HL-60 (cell line): ENCODE data around the gene STK25.

Source experiments
- DNase-seq, 2 experiments: peaks; one replicate each; pipeline ENCODE4 v3.0.0-alpha.2; 2010 to 2020; ENCODE audit warnings: low read depth in 1 of 2, low spot score in 1 of 2
- H3K27ac ChIP-seq: fragments of 250-450 bp; sonication (Bioruptor Pico); replicated peaks from 2 replicates; pipeline ENCODE4 v1.5.1; 2020; ENCODE audit warnings: mild to moderate bottlenecking, moderate library complexity
- H3K27me3 ChIP-seq: fragments of 250-450 bp; sonication (Bioruptor Pico); 2 replicates; pipeline ENCODE4 v1.5.1; 2021; ENCODE audit warnings: mild to moderate bottlenecking, moderate library complexity; ENCODE audit not compliant: insufficient read depth, poor library complexity, severe bottlenecking
- H3K4me3 ChIP-seq: replicated peaks from 2 replicates; pipeline ENCODE4 v1.5.1; 2011; ENCODE audit warnings: mild to moderate bottlenecking, control low read depth, low read length; ENCODE audit not compliant: insufficient read depth
- GABPA ChIP-seq: IDR thresholded peaks from 2 replicates; pipeline ENCODE4 v1.6.1; 2012; ENCODE audit warnings: low read depth
- POLR2AphosphoS5 ChIP-seq: IDR thresholded peaks from 2 replicates; pipeline ENCODE4 v1.6.1; 2012; ENCODE audit warnings: low read depth
- SPI1 ChIP-seq: IDR thresholded peaks from 2 replicates; pipeline ENCODE4 v1.6.1; 2012; ENCODE audit warnings: low read depth, mild to moderate bottlenecking, borderline replicate concordance
- TF ChIP-seq, protein P1 (sequence below): IDR thresholded peaks from one replicate; pipeline ENCODE4 v1.5.1; 2011; ENCODE audit warnings: low read length, control low read depth, inconsistent platforms; ENCODE audit not compliant: insufficient read depth
- TF ChIP-seq, protein P2 (sequence below): IDR thresholded peaks from 2 replicates; pipeline ENCODE4 v1.6.1; 2012; ENCODE audit warnings: low read depth; ENCODE audit not compliant: insufficient replicate concordance

Gene STK25

DNA sequence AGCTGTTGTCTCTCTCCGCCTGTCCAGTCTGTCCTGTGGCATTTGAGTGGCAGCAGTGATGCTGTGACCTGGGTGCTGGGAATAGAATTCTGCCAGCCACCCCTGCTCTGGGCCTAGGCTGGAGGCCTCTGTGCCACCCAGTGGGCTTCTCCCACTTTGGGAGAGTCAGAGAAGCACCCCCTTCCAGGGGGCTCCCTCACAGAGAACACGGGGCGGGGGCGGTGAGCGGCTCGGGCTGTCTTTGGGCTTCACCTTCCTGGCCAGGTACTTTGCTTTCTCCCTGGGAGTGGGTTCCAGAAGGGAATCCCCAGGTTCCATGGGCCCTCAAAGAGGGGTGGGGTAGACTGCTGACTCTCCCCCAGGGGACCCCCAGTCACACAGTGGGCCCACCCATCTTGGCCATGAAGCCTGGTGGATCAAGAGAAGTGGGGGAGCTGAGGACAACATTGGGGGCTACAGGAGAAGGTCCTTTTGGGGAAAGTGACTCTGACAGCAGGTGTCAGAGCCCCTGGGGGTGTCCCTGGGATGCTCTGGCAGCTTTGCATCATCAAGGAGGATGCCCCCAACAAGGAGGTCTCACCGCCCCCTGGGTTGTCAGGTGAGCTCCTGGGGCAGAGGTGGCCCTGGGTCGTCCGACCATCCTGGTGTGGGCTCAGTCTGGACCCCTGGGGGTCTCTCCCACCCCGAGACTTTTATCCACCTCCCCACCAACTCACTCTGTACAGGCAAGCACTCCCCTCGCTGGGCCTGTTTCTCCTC is 31.4 kb upstream of the STK25 start:
- DNase-seq: no peak
- Histone ChIP-seq H3K27ac (no peak overlapping the region), H3K4me3 (no peak overlapping the region), H3K27me3 (peaks cover 24% of the 10 kb centered on the region)
- TF ChIP-seq, protein P1, sequence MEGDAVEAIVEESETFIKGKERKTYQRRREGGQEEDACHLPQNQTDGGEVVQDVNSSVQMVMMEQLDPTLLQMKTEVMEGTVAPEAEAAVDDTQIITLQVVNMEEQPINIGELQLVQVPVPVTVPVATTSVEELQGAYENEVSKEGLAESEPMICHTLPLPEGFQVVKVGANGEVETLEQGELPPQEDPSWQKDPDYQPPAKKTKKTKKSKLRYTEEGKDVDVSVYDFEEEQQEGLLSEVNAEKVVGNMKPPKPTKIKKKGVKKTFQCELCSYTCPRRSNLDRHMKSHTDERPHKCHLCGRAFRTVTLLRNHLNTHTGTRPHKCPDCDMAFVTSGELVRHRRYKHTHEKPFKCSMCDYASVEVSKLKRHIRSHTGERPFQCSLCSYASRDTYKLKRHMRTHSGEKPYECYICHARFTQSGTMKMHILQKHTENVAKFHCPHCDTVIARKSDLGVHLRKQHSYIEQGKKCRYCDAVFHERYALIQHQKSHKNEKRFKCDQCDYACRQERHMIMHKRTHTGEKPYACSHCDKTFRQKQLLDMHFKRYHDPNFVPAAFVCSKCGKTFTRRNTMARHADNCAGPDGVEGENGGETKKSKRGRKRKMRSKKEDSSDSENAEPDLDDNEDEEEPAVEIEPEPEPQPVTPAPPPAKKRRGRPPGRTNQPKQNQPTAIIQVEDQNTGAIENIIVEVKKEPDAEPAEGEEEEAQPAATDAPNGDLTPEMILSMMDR: no peak
- TF ChIP-seq GABPA (no peak), POLR2AphosphoS5 (no peak), SPI1 (no peak)
- TF ChIP-seq, protein P2, sequence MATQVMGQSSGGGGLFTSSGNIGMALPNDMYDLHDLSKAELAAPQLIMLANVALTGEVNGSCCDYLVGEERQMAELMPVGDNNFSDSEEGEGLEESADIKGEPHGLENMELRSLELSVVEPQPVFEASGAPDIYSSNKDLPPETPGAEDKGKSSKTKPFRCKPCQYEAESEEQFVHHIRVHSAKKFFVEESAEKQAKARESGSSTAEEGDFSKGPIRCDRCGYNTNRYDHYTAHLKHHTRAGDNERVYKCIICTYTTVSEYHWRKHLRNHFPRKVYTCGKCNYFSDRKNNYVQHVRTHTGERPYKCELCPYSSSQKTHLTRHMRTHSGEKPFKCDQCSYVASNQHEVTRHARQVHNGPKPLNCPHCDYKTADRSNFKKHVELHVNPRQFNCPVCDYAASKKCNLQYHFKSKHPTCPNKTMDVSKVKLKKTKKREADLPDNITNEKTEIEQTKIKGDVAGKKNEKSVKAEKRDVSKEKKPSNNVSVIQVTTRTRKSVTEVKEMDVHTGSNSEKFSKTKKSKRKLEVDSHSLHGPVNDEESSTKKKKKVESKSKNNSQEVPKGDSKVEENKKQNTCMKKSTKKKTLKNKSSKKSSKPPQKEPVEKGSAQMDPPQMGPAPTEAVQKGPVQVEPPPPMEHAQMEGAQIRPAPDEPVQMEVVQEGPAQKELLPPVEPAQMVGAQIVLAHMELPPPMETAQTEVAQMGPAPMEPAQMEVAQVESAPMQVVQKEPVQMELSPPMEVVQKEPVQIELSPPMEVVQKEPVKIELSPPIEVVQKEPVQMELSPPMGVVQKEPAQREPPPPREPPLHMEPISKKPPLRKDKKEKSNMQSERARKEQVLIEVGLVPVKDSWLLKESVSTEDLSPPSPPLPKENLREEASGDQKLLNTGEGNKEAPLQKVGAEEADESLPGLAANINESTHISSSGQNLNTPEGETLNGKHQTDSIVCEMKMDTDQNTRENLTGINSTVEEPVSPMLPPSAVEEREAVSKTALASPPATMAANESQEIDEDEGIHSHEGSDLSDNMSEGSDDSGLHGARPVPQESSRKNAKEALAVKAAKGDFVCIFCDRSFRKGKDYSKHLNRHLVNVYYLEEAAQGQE: no peak

DNA sequence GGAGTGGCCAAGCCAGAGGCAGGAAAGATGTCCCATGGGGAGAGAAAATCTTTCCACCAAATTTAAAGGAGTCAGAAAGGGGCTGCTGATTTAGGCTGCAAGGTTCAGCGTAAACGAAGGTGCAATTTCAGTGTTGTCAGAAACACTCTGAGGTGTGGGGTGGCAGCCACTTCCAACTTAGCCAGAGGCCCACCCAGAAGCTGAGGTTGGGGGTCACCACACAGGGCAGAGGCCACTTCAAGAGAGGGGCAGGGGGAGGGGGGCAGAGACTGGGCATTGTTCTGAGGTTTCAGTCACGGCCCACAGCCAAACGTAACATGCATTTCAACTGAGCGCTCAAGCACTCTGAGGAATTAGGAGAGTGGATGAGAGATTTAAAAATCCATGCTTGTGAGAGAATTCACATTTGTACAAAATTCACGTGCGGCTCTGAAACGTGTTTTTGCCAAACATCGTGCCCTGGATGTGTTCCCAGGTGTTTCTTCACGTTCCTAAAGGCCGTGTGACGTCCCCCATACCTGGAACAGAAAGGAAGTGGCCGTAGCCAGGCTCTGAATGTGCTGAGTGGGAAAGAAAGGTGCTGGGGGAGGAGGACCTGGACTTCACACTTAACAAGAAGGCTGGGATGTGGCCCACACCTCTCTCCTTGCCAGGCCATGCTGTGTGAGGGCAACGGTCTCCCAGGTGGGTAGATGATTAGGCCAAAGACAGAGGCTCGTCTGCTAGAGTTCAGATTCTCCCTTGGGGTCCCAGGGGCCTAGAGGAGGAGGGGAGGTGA is 30.6 kb upstream of the STK25 start:
- TF ChIP-seq, protein P1: no peak
- TF ChIP-seq GABPA (no peak), SPI1 (no peak)
- TF ChIP-seq, protein P2: no peak
- H3K27ac ChIP-seq: no peak overlapping the region
- no peak for DNase-seq
- H3K4me3 ChIP-seq: no peak overlapping the region
- peaks cover 24% of the 10 kb centered on the region for H3K27me3 ChIP-seq

DNA sequence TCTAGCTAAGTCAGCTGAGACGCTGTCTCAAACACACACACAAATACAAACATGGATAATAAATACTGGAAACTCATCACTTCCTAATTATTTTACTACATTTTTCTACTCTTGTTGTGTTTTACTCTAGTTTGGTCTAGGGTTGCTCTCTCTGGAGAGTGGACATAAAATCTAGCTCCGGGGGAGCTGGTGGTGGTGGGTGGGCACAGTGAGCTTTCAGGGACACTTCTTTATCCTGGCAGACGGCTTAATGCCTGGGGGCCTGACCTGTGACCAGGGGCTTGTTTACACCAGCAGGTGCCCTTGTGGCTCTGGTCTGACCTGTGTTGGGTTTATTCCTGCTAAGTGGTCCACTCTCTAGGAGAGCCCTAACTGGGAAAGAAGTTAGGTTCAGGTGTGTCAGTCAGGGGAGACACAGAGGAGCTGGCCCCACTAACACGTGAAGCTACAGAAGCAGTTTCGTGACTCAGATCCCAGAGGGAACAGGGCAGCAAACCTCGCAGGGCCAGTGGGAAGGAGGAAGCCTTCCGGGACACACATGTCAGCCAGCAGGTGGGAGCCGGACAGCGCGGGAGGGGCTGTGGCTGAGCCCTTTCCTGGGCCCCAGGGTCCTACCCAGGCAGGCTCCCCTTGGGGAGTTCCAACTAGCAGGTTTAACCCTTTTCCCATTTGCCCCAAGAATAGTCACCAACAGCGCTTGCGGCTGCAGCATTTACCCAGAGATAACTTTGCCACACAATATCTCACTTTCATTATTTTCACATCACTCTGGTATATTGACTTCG is 27.7 kb upstream of the STK25 start:
- no peak overlapping the region for H3K27ac ChIP-seq
- H3K4me3 ChIP-seq: no peak overlapping the region
- peaks cover 17% of the 10 kb centered on the region for H3K27me3 ChIP-seq
- TF ChIP-seq, protein P2: no peak
- TF ChIP-seq GABPA (no peak), SPI1 (no peak)
- TF ChIP-seq, protein P1: no peak
- no peak for DNase-seq
